UCSD-AML1 (cell line): ENCODE measurements around the gene GDF2.

Experiments
- DNase-seq: peaks from one replicate; lab custom pipeline; 2025; ENCODE audit not compliant: unreplicated experiment; lab: John Stamatoyannopoulos, UW

GDF2 gene

GRCh38 chr10:47350671-47351640 is 28.7 kb downstream of the GDF2 start:
- no peak for DNase-seq

- no peak for DNase-seq
These were observed 29.9 kb downstream of the GDF2 start for GRCh38 chr10:47351899-47352815.

- DNase-seq, result no peak
These were observed 31.1 kb downstream of the GDF2 start for GRCh38 chr10:47353351-47353750.

GRCh38 chr10:47354165-47354564 is 31.9 kb downstream of the GDF2 start:
- DNase-seq, result no peak

GRCh38 chr10:47354900-47355299 is 32.6 kb downstream of the GDF2 start:
- no peak for DNase-seq

GRCh38 chr10:47356708-47357107 is 34.5 kb downstream of the GDF2 start:
- no peak for DNase-seq

- DNase-seq, result no peak
These were observed 34.9 kb downstream of the GDF2 start for GRCh38 chr10:47357131-47357582.

- no peak for DNase-seq
These were observed 35.7 kb downstream of the GDF2 start for GRCh38 chr10:47357911-47358310.

- no peak for DNase-seq
These were observed 36.2 kb downstream of the GDF2 start for GRCh38 chr10:47358457-47358856.

GRCh38 chr10:47359101-47359500 is 36.8 kb downstream of the GDF2 start:
- DNase-seq, result no peak

GRCh38 chr10:47359626-47360418 is 37.6 kb downstream of the GDF2 start:
- DNase-seq, result no peak

GRCh38 chr10:47360419-47361040 is 38.3 kb downstream of the GDF2 start:
- DNase-seq, result no peak

- DNase-seq, result peak; percentile 30
These were observed 39.0 kb downstream of the GDF2 start for GRCh38 chr10:47361293-47361692.

GRCh38 chr10:47362199-47362598 is 39.9 kb downstream of the GDF2 start:
- DNase-seq, result no peak

- no peak for DNase-seq
These were observed 41.5 kb downstream of the GDF2 start for GRCh38 chr10:47363781-47364180.

- no peak for DNase-seq
These were observed 42.1 kb downstream of the GDF2 start for GRCh38 chr10:47364366-47364765.

GRCh38 chr10:47364911-47365310 is 42.7 kb downstream of the GDF2 start:
- no peak for DNase-seq

- DNase-seq, result no peak
These were observed 43.4 kb downstream of the GDF2 start for GRCh38 chr10:47365431-47366180.

GRCh38 chr10:47366181-47366631 is 44.0 kb downstream of the GDF2 start:
- DNase-seq, result no peak
